ENCODE measurements around the gene SEC11A.

DNA sequence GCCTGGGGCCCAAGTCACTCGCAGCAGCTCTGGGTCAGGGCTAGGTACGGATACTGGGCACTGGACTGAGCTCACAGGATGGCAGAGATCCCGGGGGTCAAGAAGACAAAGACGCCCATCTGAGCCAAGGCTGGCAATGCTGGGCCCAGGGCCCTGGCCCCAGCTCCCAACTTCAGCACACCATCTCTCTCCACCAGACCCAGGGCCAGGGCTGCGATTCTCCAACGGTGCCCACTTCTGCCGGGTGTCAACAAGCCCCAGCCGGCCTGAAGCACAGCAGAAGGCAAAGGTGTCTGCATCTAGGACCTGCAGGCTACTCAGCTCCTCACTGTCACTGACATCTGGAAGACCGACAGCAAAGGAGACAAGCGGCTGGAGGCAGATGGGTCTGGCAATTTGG, 70.4 kb downstream of the SEC11A start:
- TF ChIP-seq, protein P1, sequence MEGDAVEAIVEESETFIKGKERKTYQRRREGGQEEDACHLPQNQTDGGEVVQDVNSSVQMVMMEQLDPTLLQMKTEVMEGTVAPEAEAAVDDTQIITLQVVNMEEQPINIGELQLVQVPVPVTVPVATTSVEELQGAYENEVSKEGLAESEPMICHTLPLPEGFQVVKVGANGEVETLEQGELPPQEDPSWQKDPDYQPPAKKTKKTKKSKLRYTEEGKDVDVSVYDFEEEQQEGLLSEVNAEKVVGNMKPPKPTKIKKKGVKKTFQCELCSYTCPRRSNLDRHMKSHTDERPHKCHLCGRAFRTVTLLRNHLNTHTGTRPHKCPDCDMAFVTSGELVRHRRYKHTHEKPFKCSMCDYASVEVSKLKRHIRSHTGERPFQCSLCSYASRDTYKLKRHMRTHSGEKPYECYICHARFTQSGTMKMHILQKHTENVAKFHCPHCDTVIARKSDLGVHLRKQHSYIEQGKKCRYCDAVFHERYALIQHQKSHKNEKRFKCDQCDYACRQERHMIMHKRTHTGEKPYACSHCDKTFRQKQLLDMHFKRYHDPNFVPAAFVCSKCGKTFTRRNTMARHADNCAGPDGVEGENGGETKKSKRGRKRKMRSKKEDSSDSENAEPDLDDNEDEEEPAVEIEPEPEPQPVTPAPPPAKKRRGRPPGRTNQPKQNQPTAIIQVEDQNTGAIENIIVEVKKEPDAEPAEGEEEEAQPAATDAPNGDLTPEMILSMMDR (IDR thresholded peaks at IDR 0.05; ENCODE audit: low read depth, low read length, poor library complexity, severe bottlenecking): no peak
- no peak for TF ChIP-seq EZH2phosphoT487 (IDR thresholded peaks at IDR 0.05; ENCODE audit: borderline replicate concordance, low read length)

All from DOHH2 (cell line).